Neuronal stem cell (in vitro differentiated cells): Measurements from ENCODE around the gene MTF1.

Source experiments
- DNase-seq: peaks from one replicate; pipeline ENCODE4 v3.0.0-alpha.2; 2013; ENCODE audit warnings: low spot score
- H2AFZ ChIP-seq: one replicate; pipeline ENCODE4 v1.6.1; 2013; ENCODE audit warnings: mild to moderate bottlenecking, low read length, inconsistent platforms
- H2AK5ac ChIP-seq: 2 replicates; pipeline ENCODE4 v1.6.1; 2013; ENCODE audit warnings: low read depth, mild to moderate bottlenecking, inconsistent platforms, low read length, moderate library complexity, mixed read lengths
- H2BK120ac ChIP-seq: 2 replicates; pipeline ENCODE4 v1.6.1; 2013; ENCODE audit warnings: low read depth, mild to moderate bottlenecking, inconsistent platforms, low read length, moderate library complexity, mixed read lengths
- H2BK12ac ChIP-seq: one replicate; pipeline ENCODE4 v1.6.1; 2013; ENCODE audit warnings: low read length, inconsistent platforms
- H2BK15ac ChIP-seq: 2 replicates; pipeline ENCODE4 v1.6.1; 2013; ENCODE audit warnings: mild to moderate bottlenecking, low read length, inconsistent platforms, mixed read lengths
- H2BK5ac ChIP-seq: one replicate; pipeline ENCODE4 v1.6.1; 2013; ENCODE audit warnings: inconsistent platforms, mild to moderate bottlenecking, low read length, moderate library complexity
- H3K14ac ChIP-seq: one replicate; pipeline ENCODE4 v1.6.1; 2013; ENCODE audit warnings: low read length, inconsistent platforms
- H3K18ac ChIP-seq: 2 replicates; pipeline ENCODE4 v1.6.1; 2013; ENCODE audit warnings: low read length, inconsistent platforms
- H3K23ac ChIP-seq: 2 replicates; pipeline ENCODE4 v1.6.1; 2013; ENCODE audit warnings: low read depth, mild to moderate bottlenecking, mixed read lengths, low read length, inconsistent platforms; ENCODE audit not compliant: poor library complexity
- H3K27ac ChIP-seq: replicated peaks from 3 replicates; pipeline ENCODE4 v1.5.1; 2013; ENCODE audit warnings: low read length, inconsistent platforms
- H3K27me3 ChIP-seq, 3 experiments: 2 replicates each; pipeline ENCODE4 v1.6.1; 2013; ENCODE audit warnings: low read length in 3 of 3, mild to moderate bottlenecking in 2 of 3, inconsistent platforms in 1 of 3, low read depth in 1 of 3, mixed read lengths in 1 of 3, moderate library complexity in 1 of 3; ENCODE audit not compliant: control insufficient read depth in 3 of 3, insufficient read depth in 3 of 3
- H3K36me3 ChIP-seq, 2 donors: replicated peaks in 1 of 2; 2 replicates each; pipeline ENCODE4 v1.6.1; 2013; ENCODE audit warnings: low read length in 2 of 2; ENCODE audit not compliant: control insufficient read depth in 2 of 2, insufficient read depth in 2 of 2
- H3K4ac ChIP-seq: 2 replicates; pipeline ENCODE4 v1.6.1; 2013; ENCODE audit warnings: inconsistent platforms, mild to moderate bottlenecking, low read length, moderate library complexity
- H3K4me1 ChIP-seq, 2 donors: 1 replicate in 1 of 2; 2 replicates in 1 of 2; pipeline ENCODE4 v1.6.1; 2013; ENCODE audit warnings: low read length in 2 of 2, low read depth in 1 of 2; ENCODE audit not compliant: control insufficient read depth in 2 of 2, insufficient read depth in 1 of 2
- H3K4me2 ChIP-seq: one replicate; pipeline ENCODE4 v1.6.1; 2013; ENCODE audit warnings: mild to moderate bottlenecking, low read length, inconsistent platforms; ENCODE audit not compliant: insufficient read depth, poor library complexity, severe bottlenecking
- H3K4me3 ChIP-seq, 2 donors: 2 replicates each; pipeline ENCODE4 v1.5.1; 2013; ENCODE audit warnings: low read length in 2 of 2, mild to moderate bottlenecking in 2 of 2, inconsistent platforms in 1 of 2, moderate library complexity in 1 of 2
- H3K79me1 ChIP-seq: one replicate; pipeline ENCODE4 v1.6.1; 2013; ENCODE audit warnings: low read depth, mild to moderate bottlenecking, inconsistent platforms, low read length, moderate library complexity
- H3K9ac ChIP-seq: one replicate; pipeline ENCODE4 v1.6.1; 2013; ENCODE audit warnings: mild to moderate bottlenecking, low read depth, low read length, inconsistent platforms; ENCODE audit not compliant: poor library complexity
- H3K9me3 ChIP-seq, 2 donors: replicated peaks in 1 of 2; 2 replicates each; pipeline versions ENCODE3 to v1.6.1; 2013; ENCODE audit warnings: low read length in 2 of 2, mild to moderate bottlenecking in 2 of 2, inconsistent platforms in 1 of 2, low read depth in 1 of 2, mixed read lengths in 1 of 2, moderate library complexity in 1 of 2; ENCODE audit not compliant: control insufficient read depth in 2 of 2, insufficient read depth in 1 of 2
- H4K8ac ChIP-seq: one replicate; pipeline ENCODE4 v1.6.1; 2013; ENCODE audit warnings: low read depth, mild to moderate bottlenecking, inconsistent platforms, low read length, moderate library complexity
- H4K91ac ChIP-seq: one replicate; pipeline ENCODE4 v1.6.1; 2013; ENCODE audit warnings: low read length, low read depth, mild to moderate bottlenecking, inconsistent platforms; ENCODE audit not compliant: poor library complexity
- WGBS, 2 donors: extraction: QIAGEN DNeasy Blood & Tissue Kit; methylation state at CpG; one replicate each; pipeline ENCODE4 v1.1.7; 2013; ENCODE audit warnings: missing lambda C conversion rate in 2 of 2, mixed read lengths in 1 of 2; ENCODE audit not compliant: insufficient read length in 2 of 2, insufficient replicate concordance in 1 of 2; ENCODE audit errors: extremely low coverage in 2 of 2; 5-methylcytosine and 5-hydroxymethylcytosine counted together

The MTF1 gene

GRCh38 chr1:37839676-37840075 is 19.7 kb downstream of the MTF1 start:
- Histone ChIP-seq H2BK120ac (no peak overlapping the region), H3K18ac (no peak overlapping the region), H3K9ac (no peak overlapping the region), H3K4me2 (no peak overlapping the region), H3K9me3 (no peaks in the 10 kb centered on the region), H3K4ac (no peak overlapping the region), H2AFZ (no peak overlapping the region), H3K4me3 (peak overlapping the region in 1 of 2 donors; percentile 53), H2BK15ac (no peak overlapping the region), H3K4me1 (no peaks in the 10 kb centered on the region), H2BK12ac (no peak overlapping the region), H3K27me3 (no peaks in the 10 kb centered on the region), H4K91ac (no peak overlapping the region), H3K27ac (no peak overlapping the region), H3K79me1 (peaks cover 3% of the 10 kb centered on the region), H4K8ac (no peak overlapping the region), H3K23ac (no peak overlapping the region), H3K14ac (no peak overlapping the region), H2AK5ac (no peak overlapping the region), H2BK5ac (no peak overlapping the region), H3K36me3 (peaks cover 15 to 64% of the 10 kb centered on the region in 2 donors)
- WGBS, 2 donors = no CpG with 5 or more reads among the region's 10 CpGs
- DNase-seq = no peak

GRCh38 chr1:37836788-37837187 is 22.6 kb downstream of the MTF1 start:
- Histone ChIP-seq H3K9ac (no peak overlapping the region), H3K4ac (no peak overlapping the region), H4K91ac (no peak overlapping the region), H2BK120ac (no peak overlapping the region), H3K27ac (no peak overlapping the region), H4K8ac (no peak overlapping the region), H3K14ac (no peak overlapping the region), H2BK12ac (no peak overlapping the region), H2AK5ac (no peak overlapping the region), H3K18ac (no peak overlapping the region), H3K4me3 (no peak overlapping the region), H2AFZ (no peak overlapping the region), H3K36me3 (peaks cover 25 to 91% of the 10 kb centered on the region in 2 donors), H3K4me2 (no peak overlapping the region), H3K4me1 (no peaks in the 10 kb centered on the region), H3K27me3 (no peaks in the 10 kb centered on the region), H2BK15ac (no peak overlapping the region), H3K79me1 (peaks cover 3% of the 10 kb centered on the region), H3K9me3 (no peaks in the 10 kb centered on the region), H3K23ac (no peak overlapping the region), H2BK5ac (no peak overlapping the region)
- WGBS, 2 donors = no CpG with 5 or more reads among the region's 3 CpGs
- no peak for DNase-seq

DNA sequence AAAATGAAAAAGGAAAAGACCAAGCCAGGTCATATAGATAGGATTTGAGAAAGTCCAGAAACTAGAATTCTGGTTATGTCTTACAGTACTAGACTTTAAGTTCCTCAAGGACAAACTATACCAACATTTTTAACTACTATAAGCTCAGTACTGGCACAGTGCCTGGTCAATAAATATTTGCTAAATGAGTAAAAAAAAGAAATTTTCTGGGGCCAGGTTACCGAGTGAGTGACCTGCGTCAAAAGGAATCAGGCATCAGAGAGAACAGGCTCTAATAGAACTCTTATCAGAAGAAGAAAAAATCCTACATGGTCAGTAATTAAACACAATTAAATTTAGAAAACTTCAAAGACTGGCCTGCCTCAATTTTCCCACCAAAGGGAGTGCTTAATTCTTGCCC is 27.6 kb downstream of the MTF1 start:
- Histone ChIP-seq H3K36me3 (peaks cover 16 to 84% of the 10 kb centered on the region in 2 donors), H3K4me2 (no peak overlapping the region), H3K9me3 (no peaks in the 10 kb centered on the region), H3K79me1 (no peaks in the 10 kb centered on the region), H3K4me3 (no peak overlapping the region), H3K27ac (no peak overlapping the region), H2AK5ac (no peak overlapping the region), H3K4me1 (no peaks in the 10 kb centered on the region), H3K9ac (no peak overlapping the region), H2AFZ (no peak overlapping the region), H2BK120ac (no peak overlapping the region), H2BK5ac (no peak overlapping the region), H3K14ac (no peak overlapping the region), H3K23ac (no peak overlapping the region), H3K27me3 (no peaks in the 10 kb centered on the region), H2BK15ac (no peak overlapping the region), H4K91ac (no peak overlapping the region), H3K18ac (no peak overlapping the region), H4K8ac (no peak overlapping the region), H2BK12ac (no peak overlapping the region), H3K4ac (no peak overlapping the region)
- WGBS, 2 donors = no CpG with 5 or more reads among the region's 2 CpGs
- DNase-seq = no peak

DNA sequence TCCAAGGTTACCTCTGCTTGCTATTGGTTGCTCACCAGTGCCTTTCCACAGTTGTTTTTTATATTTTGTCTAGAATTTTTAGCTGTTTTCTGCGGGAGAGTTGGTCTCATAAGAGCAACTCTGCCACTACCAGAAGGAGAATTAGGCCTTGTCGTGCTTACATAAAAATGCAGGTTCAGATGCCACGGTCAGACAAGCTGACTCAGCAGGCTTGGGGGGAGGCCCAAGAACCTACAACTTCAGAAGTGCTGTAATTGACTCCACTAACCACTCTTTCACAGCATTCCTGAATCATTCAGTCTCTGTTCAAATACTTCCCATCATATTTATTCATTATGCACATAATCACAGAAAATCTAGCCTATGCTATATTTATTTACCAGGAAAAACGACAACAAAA is 28.3 kb downstream of the MTF1 start:
- DNase-seq = no peak
- Histone ChIP-seq H2BK120ac (no peak overlapping the region), H3K14ac (no peak overlapping the region), H4K8ac (no peak overlapping the region), H2BK5ac (no peak overlapping the region), H2AFZ (no peak overlapping the region), H2BK12ac (no peak overlapping the region), H3K4ac (no peak overlapping the region), H3K9me3 (no peaks in the 10 kb centered on the region), H3K23ac (no peak overlapping the region), H3K4me1 (no peaks in the 10 kb centered on the region), H3K4me2 (no peak overlapping the region), H3K9ac (no peak overlapping the region), H3K79me1 (no peaks in the 10 kb centered on the region), H2AK5ac (no peak overlapping the region), H2BK15ac (no peak overlapping the region), H3K27me3 (no peaks in the 10 kb centered on the region), H3K27ac (no peak overlapping the region), H3K18ac (no peak overlapping the region), H3K36me3 (peaks cover 16 to 84% of the 10 kb centered on the region in 2 donors), H3K4me3 (no peak overlapping the region), H4K91ac (no peak overlapping the region)
- WGBS, 2 donors = no CpG with 5 or more reads among the region's 4 CpGs
